Tibial artery (tissue), 4 donors: ENCODE data around the gene NEK7.
"Not testable (repeated sequence)": the region's sequence is repeated elsewhere in the genome, so short reads cannot be mapped to it uniquely, and the experiment has no call there.

ENCODE experiments used
- DNase-seq, 2 donors: peaks; one replicate each; pipeline ENCODE4 v3.0.0-alpha.2; 2019
- H3K27ac ChIP-seq, 2 donors: fragments of 200-600 bp; sonication (generic) in 1 of 2; 1 replicate in 1 of 2; 2 replicates in 1 of 2; pipeline ENCODE4 v1.5.1; 2018 to 2019; ENCODE audit warnings: mild to moderate bottlenecking in 1 of 2
- H3K27me3 ChIP-seq, 2 donors: fragments of 200-600 bp; sonication (generic) in 1 of 2; one replicate each; pipeline versions ENCODE4 v1.5.1 to v1.6.0; 2016 to 2019
- H3K36me3 ChIP-seq, 3 donors: fragments of 200-600 bp; sonication (generic) in 2 of 3; one replicate each; pipeline ENCODE4 v1.5.1; 2016 to 2019; ENCODE audit warnings: mild to moderate bottlenecking in 2 of 3
- H3K4me1 ChIP-seq, 4 donors: fragments of 200-600 bp; sonication (generic) in 2 of 4; 1 replicate in 3 of 4; 2 replicates in 1 of 4; pipeline ENCODE4 v1.5.1; 2016 to 2019
- H3K4me3 ChIP-seq, 2 donors: fragments of 200-600 bp; sonication (generic) in 1 of 2; 1 replicate in 1 of 2; 2 replicates in 1 of 2; pipeline ENCODE4 v1.5.1; 2018 to 2019; ENCODE audit warnings: mild to moderate bottlenecking in 2 of 2
- H3K9me3 ChIP-seq, 3 donors: fragments of 200-600 bp; sonication (generic) in 1 of 3; one replicate each; pipeline ENCODE4 v1.5.1; 2016 to 2019
- CTCF ChIP-seq, 2 experiments: fragments of 200-600 bp in 1 of 2; fragments of 450-650 bp in 1 of 2; IDR thresholded peaks; one replicate each; pipeline ENCODE4 v1.5.1; 2017 to 2019; ENCODE audit warnings: antibody characterized with exemption in 2 of 2, mild to moderate bottlenecking in 1 of 2, moderate library complexity in 1 of 2
- intact Hi-C: fragments of 100-400 bp; cut with DNase I; formaldehyde crosslinking; loops from one replicate; pipeline ENCODE4 v1.15.0; 2023; ENCODE audit warnings: low total_unique reads

The NEK7 gene

GRCh38 chr1:198304431-198304830 is 147.6 kb downstream of the NEK7 start:
- intact Hi-C loops, result no loop called here
- H3K4me3 ChIP-seq, result no peak overlapping the region
- DNase-seq, result no peak
- no peak for TF ChIP-seq CTCF (IDR thresholded peaks at IDR 0.05)
- no peaks in the 10 kb centered on the region for H3K27me3 ChIP-seq
- no peaks in the 10 kb centered on the region for H3K4me1 ChIP-seq
- H3K9me3 ChIP-seq, result no peaks in the 10 kb centered on the region
- peaks cover 0 to 10% (median 0%) of the 10 kb centered on the region in 3 donors for H3K36me3 ChIP-seq
- H3K27ac ChIP-seq, result no peak overlapping the region

GRCh38 chr1:198314817-198315216 is 158.0 kb downstream of the NEK7 start:
- intact Hi-C loops, DNase-seq, H3K4me1 ChIP-seq: not testable (repeated sequence)

GRCh38 chr1:198315331-198315730 is 158.5 kb downstream of the NEK7 start:
- H3K4me3 ChIP-seq, H3K4me1 ChIP-seq, DNase-seq, H3K27ac ChIP-seq, H3K9me3 ChIP-seq, intact Hi-C loops, H3K27me3 ChIP-seq: not testable (repeated sequence)
- H3K36me3 ChIP-seq, result peaks cover 0 to 22% (median 4%) of the 10 kb centered on the region in 3 donors

More at GRCh38 chr1:198314817-198315216, 158.0 kb downstream of the NEK7 start:
- H3K9me3 ChIP-seq, H3K27me3 ChIP-seq, H3K4me3 ChIP-seq, H3K27ac ChIP-seq: not testable (repeated sequence)
- H3K36me3 ChIP-seq, result peaks cover 0 to 21% (median 4%) of the 10 kb centered on the region in 3 donors

- H3K4me1 ChIP-seq, result no peaks in the 10 kb centered on the region
These were observed 159.8 kb downstream of the NEK7 start for GRCh38 chr1:198316546-198317100.

GRCh38 chr1:198318085-198318484 is 161.3 kb downstream of the NEK7 start:
- TF ChIP-seq CTCF (IDR thresholded peaks at IDR 0.05), result no peak

More at GRCh38 chr1:198316546-198317100, 159.8 kb downstream of the NEK7 start:
- intact Hi-C loops, result no loop called here
- no peak for TF ChIP-seq CTCF (IDR thresholded peaks at IDR 0.05)
- Histone ChIP-seq H3K4me3 (no peak overlapping the region), H3K27ac (no peak overlapping the region), H3K27me3 (no peaks in the 10 kb centered on the region), H3K36me3 (peaks cover 0 to 22% (median 4%) of the 10 kb centered on the region in 3 donors), H3K9me3 (no peaks in the 10 kb centered on the region)
- DNase-seq, result no peak

GRCh38 chr1:198320759-198321158 is 164.0 kb downstream of the NEK7 start:
- peaks cover 0 to 10% (median 4%) of the 10 kb centered on the region in 3 donors for H3K36me3 ChIP-seq
- no peak overlapping the region for H3K27ac ChIP-seq
- TF ChIP-seq CTCF (IDR thresholded peaks at IDR 0.05), result no peak
- no peaks in the 10 kb centered on the region for H3K4me1 ChIP-seq
- H3K9me3 ChIP-seq, result no peaks in the 10 kb centered on the region
- H3K4me3 ChIP-seq, result no peak overlapping the region
- intact Hi-C loops, result no loop called here
- DNase-seq, result no peak
- H3K27me3 ChIP-seq, result no peaks in the 10 kb centered on the region

More at GRCh38 chr1:198318085-198318484, 161.3 kb downstream of the NEK7 start:
- intact Hi-C loops, result no loop called here
- no peak for DNase-seq
- no peaks in the 10 kb centered on the region for H3K4me1 ChIP-seq
- H3K9me3 ChIP-seq, result no peaks in the 10 kb centered on the region
- H3K36me3 ChIP-seq, result peaks cover 0 to 22% (median 4%) of the 10 kb centered on the region in 3 donors
- no peak overlapping the region for H3K4me3 ChIP-seq
- no peaks in the 10 kb centered on the region for H3K27me3 ChIP-seq
- no peak overlapping the region for H3K27ac ChIP-seq

- Histone ChIP-seq H3K4me3 (no peak overlapping the region), H3K27ac (no peak overlapping the region), H3K4me1 (no peaks in the 10 kb centered on the region), H3K36me3 (no peaks in the 10 kb centered on the region), H3K27me3 (peaks cover 0 to 3% of the 10 kb centered on the region in 2 donors), H3K9me3 (no peaks in the 10 kb centered on the region)
- DNase-seq, result no peak
- intact Hi-C loops, result no loop called here
- TF ChIP-seq CTCF (IDR thresholded peaks at IDR 0.05), result no peak
These were observed 169.4 kb downstream of the NEK7 start for GRCh38 chr1:198326232-198326631.
